Esophagus muscularis mucosa (tissue), 3 donors: ENCODE measurements around the gene KMT2A.

Experiments
- POLR2A ChIP-seq: fragments of 450-650 bp; IDR thresholded peaks from one replicate; pipeline ENCODE4 v1.6.1; 2017; ENCODE audit warnings: antibody characterized with exemption, moderate library complexity, mild to moderate bottlenecking, low read depth
- POLR2AphosphoS5 ChIP-seq, 2 donors: sonication (generic); formaldehyde crosslinking; IDR thresholded peaks; one replicate each; pipeline ENCODE4 v1.6.1; 2017; ENCODE audit warnings: antibody characterized with exemption in 2 of 2
- TF ChIP-seq, protein P1 (sequence below), 3 experiments: fragments of 200-600 bp in 2 of 3; fragments of 450-650 bp in 1 of 3; sonication (generic) in 2 of 3; IDR thresholded peaks; one replicate each; pipeline ENCODE4 v1.5.1; 2017 to 2019; ENCODE audit warnings: antibody characterized with exemption in 3 of 3, mild to moderate bottlenecking in 2 of 3, moderate library complexity in 1 of 3

DNA sequence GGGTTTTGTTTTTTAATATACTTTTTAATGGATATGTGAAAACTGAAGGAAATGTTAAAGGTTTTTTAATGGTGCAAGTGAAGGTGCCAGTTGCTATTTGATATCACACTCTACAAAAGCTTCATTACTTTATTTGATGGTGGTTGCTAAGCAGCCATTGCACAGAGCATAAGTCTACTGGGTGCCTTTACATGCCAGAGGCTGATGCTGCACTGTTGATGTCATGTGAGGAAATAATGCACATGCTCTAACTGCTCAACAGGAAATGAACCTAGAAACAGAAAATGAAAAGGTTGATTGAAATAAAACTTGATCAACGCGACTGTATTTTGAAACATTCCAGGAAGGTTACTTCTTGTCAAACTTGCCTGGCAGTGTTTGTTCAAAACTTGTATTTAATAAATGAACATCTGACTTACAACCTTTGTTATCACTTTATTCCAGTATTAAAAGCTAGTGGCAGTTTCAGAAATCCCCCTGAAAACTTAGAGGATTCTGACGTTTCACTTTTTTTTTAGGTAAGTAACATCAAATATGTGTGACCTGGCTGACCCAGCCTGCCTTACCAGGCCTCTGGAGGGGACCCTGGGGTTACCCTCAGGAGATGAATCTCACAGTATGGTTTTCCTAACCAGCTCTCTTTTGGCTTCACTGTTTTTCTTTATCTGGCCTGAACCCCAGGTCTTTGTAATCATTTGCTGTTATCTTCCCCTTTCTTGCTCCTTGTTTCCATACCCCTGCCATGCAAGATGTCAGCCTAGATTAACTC lies 37.3 kb upstream of the KMT2A start:
- TF ChIP-seq POLR2A (no peak), POLR2AphosphoS5 (IDR thresholded peaks at IDR 0.05) (no peak)
- TF ChIP-seq, protein P1, sequence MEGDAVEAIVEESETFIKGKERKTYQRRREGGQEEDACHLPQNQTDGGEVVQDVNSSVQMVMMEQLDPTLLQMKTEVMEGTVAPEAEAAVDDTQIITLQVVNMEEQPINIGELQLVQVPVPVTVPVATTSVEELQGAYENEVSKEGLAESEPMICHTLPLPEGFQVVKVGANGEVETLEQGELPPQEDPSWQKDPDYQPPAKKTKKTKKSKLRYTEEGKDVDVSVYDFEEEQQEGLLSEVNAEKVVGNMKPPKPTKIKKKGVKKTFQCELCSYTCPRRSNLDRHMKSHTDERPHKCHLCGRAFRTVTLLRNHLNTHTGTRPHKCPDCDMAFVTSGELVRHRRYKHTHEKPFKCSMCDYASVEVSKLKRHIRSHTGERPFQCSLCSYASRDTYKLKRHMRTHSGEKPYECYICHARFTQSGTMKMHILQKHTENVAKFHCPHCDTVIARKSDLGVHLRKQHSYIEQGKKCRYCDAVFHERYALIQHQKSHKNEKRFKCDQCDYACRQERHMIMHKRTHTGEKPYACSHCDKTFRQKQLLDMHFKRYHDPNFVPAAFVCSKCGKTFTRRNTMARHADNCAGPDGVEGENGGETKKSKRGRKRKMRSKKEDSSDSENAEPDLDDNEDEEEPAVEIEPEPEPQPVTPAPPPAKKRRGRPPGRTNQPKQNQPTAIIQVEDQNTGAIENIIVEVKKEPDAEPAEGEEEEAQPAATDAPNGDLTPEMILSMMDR (IDR thresholded peaks at IDR 0.05): no peak
